ENCODE results near the gene CNDP1.

DNA sequence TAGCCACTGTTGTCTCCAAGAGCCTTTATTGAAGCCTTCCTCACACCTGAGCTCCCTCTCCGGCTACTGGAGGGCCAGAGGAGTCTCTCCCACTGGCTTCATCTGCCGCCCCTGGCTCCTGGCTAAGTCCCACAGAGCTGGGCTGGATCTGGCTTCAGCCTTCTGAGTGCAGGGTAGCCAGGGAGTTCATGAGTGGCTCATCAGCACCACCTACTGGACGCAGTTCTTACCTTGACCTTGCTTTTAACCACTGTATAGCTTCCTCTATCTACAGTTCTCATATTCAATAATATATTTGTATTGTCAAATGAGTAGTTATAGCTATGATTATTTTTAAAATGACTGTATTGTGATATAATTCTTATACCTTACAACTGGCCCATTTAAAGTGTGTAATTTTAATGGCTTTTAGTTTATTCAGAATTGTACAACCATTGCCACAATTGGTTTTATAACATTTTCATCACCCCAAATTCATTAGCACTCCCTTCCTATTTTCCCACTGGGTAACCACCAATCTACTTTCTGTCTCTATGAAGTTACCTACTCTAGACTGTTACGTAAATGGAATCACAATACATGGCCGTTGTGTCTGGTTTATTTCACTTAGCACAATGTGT is 17.7 kb downstream of the CNDP1 start:
- TF ChIP-seq, protein P1, sequence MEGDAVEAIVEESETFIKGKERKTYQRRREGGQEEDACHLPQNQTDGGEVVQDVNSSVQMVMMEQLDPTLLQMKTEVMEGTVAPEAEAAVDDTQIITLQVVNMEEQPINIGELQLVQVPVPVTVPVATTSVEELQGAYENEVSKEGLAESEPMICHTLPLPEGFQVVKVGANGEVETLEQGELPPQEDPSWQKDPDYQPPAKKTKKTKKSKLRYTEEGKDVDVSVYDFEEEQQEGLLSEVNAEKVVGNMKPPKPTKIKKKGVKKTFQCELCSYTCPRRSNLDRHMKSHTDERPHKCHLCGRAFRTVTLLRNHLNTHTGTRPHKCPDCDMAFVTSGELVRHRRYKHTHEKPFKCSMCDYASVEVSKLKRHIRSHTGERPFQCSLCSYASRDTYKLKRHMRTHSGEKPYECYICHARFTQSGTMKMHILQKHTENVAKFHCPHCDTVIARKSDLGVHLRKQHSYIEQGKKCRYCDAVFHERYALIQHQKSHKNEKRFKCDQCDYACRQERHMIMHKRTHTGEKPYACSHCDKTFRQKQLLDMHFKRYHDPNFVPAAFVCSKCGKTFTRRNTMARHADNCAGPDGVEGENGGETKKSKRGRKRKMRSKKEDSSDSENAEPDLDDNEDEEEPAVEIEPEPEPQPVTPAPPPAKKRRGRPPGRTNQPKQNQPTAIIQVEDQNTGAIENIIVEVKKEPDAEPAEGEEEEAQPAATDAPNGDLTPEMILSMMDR (IDR thresholded peaks at IDR 0.05; ENCODE audit: insufficient read depth, low read depth, low read length), result peak; percentile 83
- TF ChIP-seq EZH2 (IDR thresholded peaks at IDR 0.05; ENCODE audit: insufficient read depth, low read length), result no peak
